Colonic mucosa (tissue), 4 donors: ENCODE results near the gene LRRC72. TPM values are rescaled to one million over a fixed set of nuclear protein-coding genes. Genes with fewer than 3 reads are reported as not detected.

Experiments used
- DNase-seq: peaks from one replicate; pipeline ENCODE4 v3.0.0-alpha.2; 2020
- H3K27ac ChIP-seq: fragments of 200-600 bp; one replicate; pipeline ENCODE4 v1.8.0; 2021
- H3K27me3 ChIP-seq: fragments of 200-600 bp; one replicate; pipeline ENCODE4 v1.8.0; 2021
- H3K36me3 ChIP-seq: fragments of 200-600 bp; one replicate; pipeline ENCODE4 v1.8.0; 2021
- H3K4me1 ChIP-seq: fragments of 200-600 bp; one replicate; pipeline ENCODE4 v1.8.0; 2021; ENCODE audit warnings: mild to moderate bottlenecking
- H3K4me3 ChIP-seq: fragments of 200-600 bp; one replicate; pipeline ENCODE4 v1.8.0; 2021
- H3K9ac ChIP-seq, 2 donors: one replicate each; pipeline ENCODE4 v1.7.0; 2013; ENCODE audit warnings: control low read depth in 2 of 2, low read depth in 2 of 2, low read length in 2 of 2
- H3K9me3 ChIP-seq: fragments of 200-600 bp; one replicate; pipeline ENCODE4 v1.8.0; 2021
- CTCF ChIP-seq: fragments of 200-600 bp; IDR thresholded peaks from one replicate; pipeline ENCODE4 v1.8.0; 2022; ENCODE audit warnings: antibody characterized with exemption, mild to moderate bottlenecking
- intact Hi-C: fragments of 100-400 bp; cut with DNase I; formaldehyde crosslinking; loops from one replicate; pipeline ENCODE4 v1.14.1; 2022
- total RNA-seq, 2 donors: library from RNA; stranded (reverse); fragmentation: NEBNext Ultra II Directional in 1 of 2; extraction: Animal tissue kit (Norgen Biotek cat#: 25700) in 1 of 2; gene quantifications; one replicate each; pipeline ENCODE4 v1.2.1, GENCODE V29; 2021
- donor health status: healthy.
- donor health status: DM: no; HTN: no; CAD: no.
- donor health status: DM: no; HTN: no; CAD: no.

LRRC72 gene
- total RNA-seq, 2 donors from 2014 or later = not detected

- no peaks in the 10 kb centered on the region for H3K27me3 ChIP-seq
- no peak for DNase-seq
- no peak overlapping the region for H3K9ac ChIP-seq
- H3K4me3 ChIP-seq = no peak overlapping the region
- TF ChIP-seq CTCF = no peak
- H3K27ac ChIP-seq = no peak overlapping the region
- H3K4me1 ChIP-seq = no peaks in the 10 kb centered on the region
- H3K36me3 ChIP-seq = no peaks in the 10 kb centered on the region
- H3K9me3 ChIP-seq = no peaks in the 10 kb centered on the region
- intact Hi-C loops = no loop called here
These were observed 54.7 kb downstream of the LRRC72 start for GRCh38 chr7:16581286-16581685.

- no peak for DNase-seq
- Histone ChIP-seq H3K27ac (no peak overlapping the region), H3K4me1 (no peaks in the 10 kb centered on the region), H3K27me3 (no peaks in the 10 kb centered on the region), H3K4me3 (no peak overlapping the region), H3K36me3 (no peaks in the 10 kb centered on the region), H3K9me3 (no peaks in the 10 kb centered on the region), H3K9ac (no peak overlapping the region)
- intact Hi-C loops = no loop called here
- TF ChIP-seq CTCF = no peak
These were observed 57.2 kb downstream of the LRRC72 start for GRCh38 chr7:16583834-16584233.

- H3K9ac ChIP-seq = no peak overlapping the region
- no peak overlapping the region for H3K4me3 ChIP-seq
- no peak for TF ChIP-seq CTCF
- DNase-seq = no peak
- no peaks in the 10 kb centered on the region for H3K4me1 ChIP-seq
- intact Hi-C loops = no loop called here
- H3K36me3 ChIP-seq = no peaks in the 10 kb centered on the region
- H3K27me3 ChIP-seq = no peaks in the 10 kb centered on the region
- H3K9me3 ChIP-seq = no peaks in the 10 kb centered on the region
- H3K27ac ChIP-seq = no peak overlapping the region
These were observed 58.9 kb downstream of the LRRC72 start for GRCh38 chr7:16585540-16585939.

- no peak overlapping the region for H3K9ac ChIP-seq
- no peaks in the 10 kb centered on the region for H3K9me3 ChIP-seq
- no peaks in the 10 kb centered on the region for H3K36me3 ChIP-seq
- H3K27ac ChIP-seq = no peak overlapping the region
- H3K4me3 ChIP-seq = no peak overlapping the region
- no peaks in the 10 kb centered on the region for H3K27me3 ChIP-seq
- no peak for DNase-seq
- intact Hi-C loops = no loop called here
- H3K4me1 ChIP-seq = no peaks in the 10 kb centered on the region
- TF ChIP-seq CTCF = no peak
These were observed 59.7 kb downstream of the LRRC72 start for GRCh38 chr7:16586081-16586874.

GRCh38 chr7:16587129-16587528 is 60.5 kb downstream of the LRRC72 start:
- intact Hi-C loops = no loop called here
- no peaks in the 10 kb centered on the region for H3K27me3 ChIP-seq
- no peak for TF ChIP-seq CTCF
- no peaks in the 10 kb centered on the region for H3K4me1 ChIP-seq
- H3K27ac ChIP-seq = no peak overlapping the region
- no peak overlapping the region for H3K4me3 ChIP-seq
- H3K9ac ChIP-seq = no peak overlapping the region
- H3K36me3 ChIP-seq = no peaks in the 10 kb centered on the region
- no peak for DNase-seq
- no peaks in the 10 kb centered on the region for H3K9me3 ChIP-seq
